Endothelial cell of hepatic sinusoid (primary cell): Measurements from ENCODE around the gene MAPK8IP2.
"Not testable (repeated sequence)": the region's sequence is repeated elsewhere in the genome, so short reads cannot be mapped to it uniquely, and the experiment has no call there.

ENCODE experiments used
- in situ Hi-C: cut with HindIII; loops from 2 replicates; pipeline ENCODE4 v1.10.0; 2017; ENCODE audit warnings: low sequenced_read_pairs

The MAPK8IP2 gene

GRCh38 chr22:50612168-50612527, 11.6 kb downstream of the MAPK8IP2 start:
- in situ Hi-C loops = no loop called here

DNA sequence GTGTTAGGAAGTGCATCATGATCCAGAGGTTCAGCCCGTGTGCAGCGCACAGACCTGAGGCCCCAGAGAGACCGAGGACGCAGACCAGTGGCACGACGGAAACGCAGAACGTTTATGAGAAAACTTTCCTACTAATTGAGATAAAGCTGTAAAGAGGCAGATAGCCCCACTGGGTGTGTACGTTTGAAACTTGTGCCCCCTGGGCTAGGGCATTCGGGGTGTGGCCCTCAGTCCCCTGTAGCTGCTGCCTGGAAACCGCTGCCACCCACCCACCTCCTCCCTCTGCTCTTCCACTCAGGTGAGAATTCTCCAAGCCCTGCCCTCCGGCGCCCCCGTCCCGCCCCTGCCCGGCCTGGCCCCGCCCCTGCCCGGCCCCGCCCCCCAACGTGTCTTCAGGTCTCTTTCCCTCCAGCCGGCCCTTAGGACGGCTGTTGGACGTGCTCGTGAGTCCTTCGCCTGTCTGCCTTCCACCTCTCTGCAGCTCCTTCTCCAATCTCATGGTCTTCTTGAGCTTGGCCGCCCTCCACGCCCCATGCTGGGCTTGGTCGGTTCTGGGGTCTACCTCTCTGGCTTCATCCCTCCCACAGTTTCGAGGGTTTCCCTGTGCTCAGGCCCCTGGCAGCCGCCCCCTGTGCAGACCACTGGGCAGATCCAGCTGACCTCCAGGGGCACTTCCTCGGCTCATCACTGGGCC, 12.1 kb downstream of the MAPK8IP2 start:
- in situ Hi-C loops = no loop called here

- in situ Hi-C loops = no loop called here
These were observed 12.8 kb downstream of the MAPK8IP2 start for GRCh38 chr22:50613291-50613981.

DNA sequence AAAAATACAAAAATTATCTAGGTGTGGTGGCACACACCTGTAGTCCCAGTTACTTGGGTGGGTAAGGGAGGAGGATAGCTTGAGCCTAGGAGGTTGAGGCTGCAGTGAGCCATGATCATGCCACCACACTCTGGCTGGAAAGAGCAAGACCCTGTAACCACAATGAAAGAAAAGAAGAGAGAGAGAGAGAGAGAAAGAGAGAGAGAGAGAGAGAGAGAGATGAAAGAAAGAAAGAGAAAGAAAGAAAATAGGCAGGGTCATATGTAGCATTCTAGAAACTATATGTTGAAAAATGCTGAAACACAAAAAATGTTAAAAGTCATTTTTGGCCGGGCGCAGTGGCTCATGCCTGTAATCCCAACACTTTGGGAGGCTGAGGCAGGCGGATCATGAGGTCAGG, 13.7 kb downstream of the MAPK8IP2 start:
- in situ Hi-C loops = not testable (repeated sequence)

- in situ Hi-C loops = no loop called here
These were observed 20.2 kb downstream of the MAPK8IP2 start for GRCh38 chr22:50620593-50621355.

GRCh38 chr22:50621356-50621880, 20.8 kb downstream of the MAPK8IP2 start:
- in situ Hi-C loops = no loop called here

DNA sequence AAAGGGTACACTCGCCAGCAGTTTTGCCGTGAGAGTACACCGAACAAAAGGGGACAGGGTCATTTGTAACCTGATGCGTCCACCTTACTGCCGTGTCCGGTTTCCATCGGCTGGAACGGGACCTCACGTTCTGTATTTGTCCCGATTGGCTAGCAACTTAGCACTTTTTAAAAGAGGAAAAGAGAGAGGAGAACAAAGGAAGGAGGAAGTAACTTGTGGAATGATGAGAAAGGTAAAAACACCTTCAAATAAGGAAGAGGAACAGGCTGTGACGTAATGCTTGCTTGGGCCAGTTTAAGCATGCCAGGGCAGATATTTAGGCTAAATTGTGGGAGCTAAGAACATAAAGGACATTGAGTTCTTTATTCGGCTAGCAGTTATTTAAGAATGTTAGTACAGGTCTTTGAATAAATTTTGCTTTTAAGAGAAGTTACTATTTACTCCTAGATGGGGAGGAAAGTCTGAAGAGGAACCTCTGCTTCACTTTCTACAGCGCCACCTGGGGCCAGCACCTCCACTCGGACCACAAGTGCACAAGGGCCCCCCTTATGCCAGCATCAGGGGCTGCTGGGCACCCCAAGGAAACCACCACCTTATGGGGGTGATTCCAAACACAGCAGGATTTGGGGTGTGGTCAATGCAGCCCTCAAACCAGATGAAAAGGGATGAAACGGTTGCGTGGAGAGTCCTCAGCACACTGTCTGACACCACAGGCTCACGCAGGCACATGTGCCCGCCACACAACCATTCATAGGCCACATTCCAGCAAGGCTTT, 21.5 kb downstream of the MAPK8IP2 start:
- in situ Hi-C loops = no loop called here

DNA sequence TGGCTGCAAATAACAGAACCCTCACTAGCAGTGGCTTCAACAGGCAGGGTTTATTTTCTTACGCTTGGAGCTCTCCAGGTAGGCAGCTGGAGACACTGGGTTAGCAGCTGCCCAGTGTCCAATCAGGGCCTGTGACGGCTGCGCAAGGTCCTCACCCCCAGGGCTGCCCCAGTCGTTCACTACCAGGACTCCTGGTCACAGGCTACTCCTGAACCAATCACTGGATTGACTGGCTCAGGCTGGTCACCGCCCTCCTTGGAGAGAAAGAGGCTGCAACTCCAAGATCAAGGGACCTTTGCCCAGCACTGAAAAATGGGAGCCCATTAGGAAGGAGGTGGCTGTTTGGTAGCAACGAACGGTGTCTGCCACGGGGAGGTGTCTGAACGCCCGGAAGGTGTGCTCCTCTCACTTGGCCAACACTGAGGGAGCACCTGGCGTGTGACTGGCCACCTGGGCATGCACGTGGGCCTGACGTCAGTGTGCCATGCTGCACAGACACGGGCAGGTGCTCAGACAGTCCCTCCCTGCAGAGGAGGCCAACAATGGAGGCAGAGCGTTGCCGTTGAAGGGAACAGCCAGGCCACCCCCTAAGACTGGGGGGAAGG, 22.2 kb downstream of the MAPK8IP2 start:
- in situ Hi-C loops = no loop called here

DNA sequence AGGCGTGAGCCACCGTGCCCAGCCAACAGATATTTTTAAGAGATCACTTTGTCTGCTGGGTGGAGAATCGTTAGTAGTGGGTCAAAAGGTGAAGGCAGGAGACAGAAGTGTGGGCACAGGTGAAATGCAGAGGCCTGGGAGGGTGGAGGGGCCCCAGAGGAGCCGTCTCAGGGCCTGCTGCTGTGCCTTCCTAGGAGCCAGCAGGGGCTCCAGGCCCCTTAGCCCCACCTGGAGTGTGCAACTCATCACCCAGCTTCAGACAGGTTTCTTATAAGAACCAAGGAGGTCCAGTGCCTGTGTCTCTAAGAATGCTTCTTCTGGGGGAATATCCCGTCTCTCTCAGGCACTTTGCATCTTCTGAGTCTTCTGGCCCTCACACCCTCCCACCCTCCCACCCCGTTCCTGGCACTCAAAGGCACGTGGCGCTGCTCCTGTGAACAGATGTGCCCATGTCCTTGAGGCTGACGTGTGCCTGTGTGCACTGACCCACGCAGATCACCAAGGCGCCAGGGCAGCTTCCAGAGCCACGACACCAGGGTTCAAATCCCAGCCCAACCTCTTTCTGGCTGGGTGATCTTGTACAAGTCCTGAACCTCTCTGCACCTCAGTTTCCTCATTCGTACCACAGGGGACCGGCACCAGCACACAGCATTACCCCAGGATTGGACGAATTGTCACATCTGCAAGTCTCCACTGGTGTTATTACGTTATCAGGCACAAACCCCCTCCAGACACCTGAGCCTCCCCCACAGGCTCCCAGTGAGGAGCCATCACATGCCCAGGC, 23.9 kb downstream of the MAPK8IP2 start:
- in situ Hi-C loops = loop anchor here (5.0 kb wide), 1 partner anchor 47 kb away; the partner anchor contains the start of gene CPT1B

- in situ Hi-C loops = loop anchor here (5.0 kb wide), 1 partner anchor 48 kb away; the partner anchor contains the start of gene CPT1B
These were observed 24.6 kb downstream of the MAPK8IP2 start for GRCh38 chr22:50625131-50625567.

GRCh38 chr22:50625568-50626313, 25.1 kb downstream of the MAPK8IP2 start:
- in situ Hi-C loops = loop anchor here (5.0 kb wide), 1 partner anchor 48 kb away; the partner anchor contains the start of gene CPT1B

GRCh38 chr22:50626314-50626849, 25.8 kb downstream of the MAPK8IP2 start:
- in situ Hi-C loops = loop anchor here (5.0 kb wide), 1 partner anchor 49 kb away; the partner anchor contains the start of gene CPT1B

DNA sequence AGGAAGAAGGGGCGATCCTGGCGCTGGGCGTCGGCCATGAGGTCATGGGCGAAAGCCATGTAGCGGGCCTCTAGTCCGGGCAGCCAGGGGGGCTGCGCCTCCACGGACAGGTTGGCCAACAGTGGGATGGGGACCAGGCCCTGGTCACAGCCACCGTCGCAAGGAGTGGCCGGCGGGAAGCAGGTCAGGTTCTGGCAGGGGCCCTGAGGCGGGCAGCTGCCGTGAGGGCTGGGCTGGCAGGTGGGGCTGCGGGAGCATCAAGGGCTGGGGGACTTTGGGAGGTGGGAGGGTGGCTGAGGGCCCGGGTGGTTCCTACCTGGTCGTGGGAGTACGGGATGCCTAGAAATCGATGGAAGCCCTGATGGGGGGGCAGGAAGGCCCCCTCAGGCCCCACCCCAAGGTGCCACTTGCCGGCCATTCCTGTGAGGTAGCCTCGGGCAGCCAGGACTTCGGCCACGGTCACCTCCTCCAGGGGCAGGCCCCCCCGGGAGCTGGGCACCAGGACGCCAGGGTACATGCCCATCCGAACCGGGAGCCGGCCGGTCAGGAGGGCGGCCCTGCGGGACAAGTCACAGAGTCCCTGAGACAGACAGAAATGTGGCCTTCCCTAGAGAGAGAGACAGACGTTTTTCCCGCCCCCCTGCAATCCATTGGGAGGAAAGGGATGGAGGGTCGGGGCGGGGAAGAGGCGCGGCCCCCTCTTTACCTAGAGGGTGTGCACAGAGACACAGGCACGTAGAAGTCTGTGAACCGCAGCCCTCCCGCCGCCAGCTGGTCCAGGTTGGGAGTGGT, 26.5 kb downstream of the MAPK8IP2 start:
- in situ Hi-C loops = loop anchor here (5.0 kb wide), 1 partner anchor 50 kb away; the partner anchor contains the start of gene CPT1B

GRCh38 chr22:50627642-50628542, 27.3 kb downstream of the MAPK8IP2 start, which contains the start of gene ARSA:
Gene ARSA, minus strand, starts transcription at chr22:50628152. Its CDS starts 373 bp downstream, at chr22:50627779.
- in situ Hi-C loops = loop anchor here (5.0 kb wide), 1 partner anchor 51 kb away; the partner anchor contains the start of gene CPT1B

GRCh38 chr22:50628543-50629134, 28.0 kb downstream of the MAPK8IP2 start:
- in situ Hi-C loops = loop anchor here (5.0 kb wide), 1 partner anchor 51 kb away; the partner anchor contains the start of gene CPT1B

DNA sequence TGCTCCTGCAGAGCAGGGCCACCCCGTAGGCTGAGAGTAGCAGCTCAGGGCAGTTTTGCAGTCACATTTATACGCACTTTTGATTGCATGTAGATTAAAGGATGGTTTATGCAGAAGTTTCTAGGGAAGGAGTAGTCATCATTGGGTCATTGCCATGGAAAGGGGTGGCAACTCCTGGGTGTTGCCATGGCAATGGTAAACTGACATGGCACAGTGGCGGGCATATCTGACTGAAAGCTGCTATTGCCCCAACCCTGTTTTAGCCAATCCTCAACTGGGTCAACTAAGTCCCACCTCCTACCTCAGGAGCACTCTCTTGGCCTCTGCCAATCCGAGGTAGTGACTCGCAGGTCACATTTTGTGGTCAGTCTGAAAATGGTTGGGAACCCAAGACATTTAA, 29.8 kb downstream of the MAPK8IP2 start:
- in situ Hi-C loops = loop anchor here (5.0 kb wide), 1 partner anchor 37 kb away; no protein-coding TSS in a partner anchor
